HG03196 (cell line): ENCODE results near the gene FAM234B.
"Not testable (repeated sequence)": the region's sequence is repeated elsewhere in the genome, so short reads cannot be mapped to it uniquely, and the experiment has no call there.

ENCODE experiments used
- ATAC-seq: cut with Tn5 transposase; IDR thresholded peaks from one replicate; pipeline ENCODE4 v1.9.1; 2021; ENCODE audit not compliant: unreplicated experiment

The FAM234B gene

DNA sequence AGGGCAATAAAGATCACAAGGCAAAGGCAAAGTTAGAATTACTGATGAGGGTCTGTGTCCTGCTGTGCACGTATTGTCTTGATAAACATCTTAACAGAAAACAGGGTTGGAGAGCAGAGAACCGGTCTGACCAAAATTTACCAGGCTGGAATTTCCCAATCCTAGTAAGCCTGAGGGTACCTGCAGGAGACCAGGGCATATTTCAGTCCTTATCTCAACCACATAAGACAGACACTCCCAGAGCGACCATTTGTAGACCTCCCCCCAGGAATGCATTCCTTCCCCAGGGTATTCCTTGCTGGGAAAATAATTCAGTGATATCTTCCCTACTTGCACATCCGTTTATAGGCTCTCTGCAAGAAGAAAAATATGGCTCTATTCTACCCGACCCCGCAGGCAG, 9.4 kb downstream of the FAM234B start:
- ATAC-seq = not testable (repeated sequence)

DNA sequence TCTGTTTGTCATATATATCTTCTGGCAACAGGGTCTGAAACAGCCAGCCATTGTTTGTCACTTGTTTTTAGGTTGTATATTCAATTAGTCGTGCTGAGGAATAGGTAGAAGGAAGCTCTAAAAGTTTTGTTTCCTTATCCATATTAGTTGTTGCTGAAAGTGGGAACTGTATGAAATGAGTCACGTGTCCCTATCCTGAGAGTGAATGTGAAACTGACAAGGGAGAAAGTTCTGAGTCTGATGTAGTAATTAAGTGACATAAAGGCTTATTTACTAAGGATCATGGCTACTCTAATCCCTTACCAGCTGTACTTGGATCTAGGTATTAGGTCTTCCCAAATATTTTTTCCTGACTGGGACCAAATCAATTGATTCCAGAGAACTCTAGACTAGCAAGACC, 16.4 kb downstream of the FAM234B start:
- no peak for ATAC-seq

GRCh38 chr12:13061377-13061776, 17.2 kb downstream of the FAM234B start:
- no peak for ATAC-seq

DNA sequence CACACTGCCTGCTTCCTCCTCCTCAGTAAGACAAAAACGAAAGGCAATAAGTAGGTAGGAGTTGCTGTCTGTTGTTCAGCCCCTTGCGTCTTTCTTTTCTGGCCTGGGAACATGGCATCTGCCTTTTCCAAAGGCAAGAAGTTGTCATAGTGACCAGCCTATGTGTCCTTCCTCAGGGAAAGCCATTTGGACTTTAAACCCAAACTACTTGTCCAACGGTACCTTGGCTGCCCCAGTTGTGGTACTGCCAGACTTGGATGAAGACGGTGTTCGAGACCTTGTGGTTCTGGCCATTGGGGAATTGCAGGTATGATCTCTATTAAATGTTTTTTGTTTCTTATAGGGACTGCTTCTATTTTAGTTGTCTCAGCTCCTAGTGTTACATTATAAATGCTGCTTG, 18.5 kb downstream of the FAM234B start:
- ATAC-seq = no peak

DNA sequence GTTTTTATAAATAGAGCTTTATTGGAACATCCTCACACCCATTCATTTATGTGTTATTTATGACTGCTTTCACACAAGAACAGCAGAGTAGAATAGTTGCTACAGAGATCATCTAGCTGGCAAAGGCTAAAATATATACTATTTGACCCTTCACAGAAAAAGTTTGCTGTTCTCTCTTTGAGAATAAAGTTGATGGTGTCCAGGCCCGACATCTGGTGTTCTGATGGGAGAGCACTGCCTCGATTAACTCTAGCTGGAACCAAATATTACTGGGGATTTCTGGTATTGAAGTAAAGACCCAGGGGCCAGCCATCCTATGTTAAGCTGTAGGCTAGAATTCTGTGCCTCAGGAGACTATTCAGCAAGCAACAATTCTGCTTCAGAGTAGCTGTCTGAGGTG, 21.8 kb downstream of the FAM234B start:
- no peak for ATAC-seq

GRCh38 chr12:13066459-13066858, 22.3 kb downstream of the FAM234B start:
- ATAC-seq = no peak

DNA sequence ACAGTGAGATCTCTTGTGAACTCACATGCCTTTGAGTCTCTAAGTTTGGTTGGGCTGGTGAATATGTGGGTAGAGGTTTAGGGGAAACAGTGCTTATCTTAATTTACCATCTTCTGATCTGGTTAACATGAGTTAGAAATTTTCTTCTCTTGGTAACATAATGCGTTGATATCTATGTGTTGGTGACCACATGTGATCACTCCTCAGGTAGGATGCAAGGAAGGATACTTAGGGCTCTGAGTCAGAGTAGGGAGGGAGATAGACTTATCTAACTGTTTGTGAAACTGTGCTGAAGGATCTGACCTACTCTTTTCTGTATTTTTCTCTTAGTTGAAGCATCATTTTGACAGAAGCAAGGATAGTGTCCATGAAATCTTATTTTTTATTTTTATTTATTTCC, 23.1 kb downstream of the FAM234B start:
- no peak for ATAC-seq

GRCh38 chr12:13069380-13069779, 25.2 kb downstream of the FAM234B start:
- no peak for ATAC-seq

- no peak for ATAC-seq
Observed at GRCh38 chr12:13071305-13072280, 27.4 kb downstream of the FAM234B start.

GRCh38 chr12:13073173-13073572, 29.0 kb downstream of the FAM234B start:
- no peak for ATAC-seq

GRCh38 chr12:13074396-13075117, 30.4 kb downstream of the FAM234B start:
- no peak for ATAC-seq

GRCh38 chr12:13075118-13075480, 30.9 kb downstream of the FAM234B start:
- no peak for ATAC-seq

DNA sequence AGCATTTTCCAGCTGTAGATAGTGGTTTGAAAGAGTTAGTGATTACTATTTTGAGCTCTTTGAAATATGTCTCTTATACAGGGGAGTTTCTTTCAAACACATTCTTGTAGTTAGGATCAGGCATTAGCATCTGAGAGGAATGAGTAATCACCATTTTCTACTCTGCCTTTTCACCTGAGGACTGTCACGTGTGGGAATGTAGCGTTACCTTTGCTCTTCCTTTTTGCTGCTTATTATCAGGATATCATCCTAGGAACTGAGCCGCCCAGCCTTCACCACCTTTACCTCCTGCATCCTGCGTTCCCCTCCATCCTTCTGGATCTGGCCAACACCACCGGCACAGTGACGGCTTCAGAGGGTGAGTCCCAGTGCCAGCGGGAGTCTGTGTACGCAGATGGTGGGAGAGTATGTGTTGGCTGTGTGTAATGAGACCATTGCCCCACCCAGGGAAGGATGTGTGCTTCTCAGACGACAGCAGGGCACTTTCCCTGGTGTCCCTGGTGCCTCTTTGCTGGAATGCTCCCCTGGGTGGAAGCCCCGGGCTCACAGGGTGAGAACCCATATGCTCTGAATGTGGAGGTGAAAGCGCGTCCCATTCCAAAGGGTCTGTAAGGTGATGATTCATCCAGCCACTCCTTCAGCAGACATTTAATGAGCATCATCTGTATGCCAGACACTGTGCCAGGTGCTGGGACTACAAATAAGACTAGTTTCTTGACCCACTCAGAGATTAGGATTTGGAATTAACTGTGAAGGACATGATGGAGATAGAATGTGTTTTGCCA, 31.8 kb downstream of the FAM234B start:
- ATAC-seq = no peak

GRCh38 chr12:13079440-13079906, 35.3 kb downstream of the FAM234B start:
- ATAC-seq = no peak

DNA sequence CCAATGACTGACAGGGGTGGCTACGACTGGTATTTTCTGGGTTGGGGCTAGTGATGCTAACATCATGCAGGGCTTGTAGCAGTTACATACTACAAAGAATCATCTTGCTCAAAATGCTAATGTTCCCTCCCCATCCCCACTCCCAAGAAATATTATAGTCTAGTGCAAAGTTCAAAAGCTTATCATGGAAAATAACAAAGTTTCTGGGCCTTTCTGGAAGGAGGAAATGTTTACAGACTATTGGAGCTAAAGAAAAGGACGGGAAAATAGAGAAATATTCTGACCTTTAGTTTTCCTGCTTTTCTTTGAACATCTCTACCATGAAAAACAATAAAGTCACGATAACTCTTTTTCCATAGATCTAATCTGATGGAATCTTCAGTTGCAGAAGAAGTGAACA, 36.1 kb downstream of the FAM234B start:
- no peak for ATAC-seq

- ATAC-seq = no peak
Observed at GRCh38 chr12:13082861-13083260, 38.7 kb downstream of the FAM234B start.

GRCh38 chr12:13083638-13084037, 39.5 kb downstream of the FAM234B start:
- ATAC-seq = not testable (repeated sequence)

DNA sequence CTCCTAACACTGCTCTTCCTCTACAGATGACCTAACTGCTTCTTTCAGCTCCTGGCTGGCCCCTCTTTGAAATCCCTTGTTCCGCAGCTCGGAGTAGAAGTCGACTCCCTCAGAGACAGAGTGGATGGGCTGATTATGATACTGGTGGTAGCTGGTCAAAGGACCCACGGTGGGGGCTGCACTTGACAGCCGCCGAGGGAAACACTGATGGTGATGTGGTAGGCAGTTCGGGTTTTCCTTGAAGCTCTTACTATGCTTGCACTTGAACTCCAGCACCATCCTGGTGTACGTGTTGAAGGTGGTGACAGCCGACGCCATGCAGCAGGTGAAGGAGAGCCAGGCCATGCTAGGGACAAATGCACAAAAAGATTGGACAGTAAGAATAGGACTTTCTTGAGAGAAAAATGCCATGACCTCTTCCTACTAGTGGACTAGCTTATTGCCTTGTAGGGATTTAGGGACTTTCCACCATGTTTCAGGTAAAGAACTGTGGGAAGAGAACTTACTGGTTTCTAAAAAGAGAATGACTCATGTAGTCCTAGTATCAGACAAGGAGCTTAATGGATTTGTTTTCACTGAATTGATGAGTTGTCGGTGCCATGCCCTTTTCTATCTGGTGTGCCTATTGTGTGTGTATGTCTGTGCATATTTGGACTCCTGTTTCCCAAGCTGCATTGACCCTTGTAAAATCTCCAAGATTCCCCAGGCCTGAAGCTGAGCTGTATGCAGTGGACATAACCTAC, 40.9 kb downstream of the FAM234B start:
- no peak for ATAC-seq

- ATAC-seq = no peak
Observed at GRCh38 chr12:13085968-13086686, 41.9 kb downstream of the FAM234B start.

- no peak for ATAC-seq
Observed at GRCh38 chr12:13087766-13088165, 43.6 kb downstream of the FAM234B start.
